ENCODE measurements around the gene LRRC71.

The LRRC71 gene

DNA sequence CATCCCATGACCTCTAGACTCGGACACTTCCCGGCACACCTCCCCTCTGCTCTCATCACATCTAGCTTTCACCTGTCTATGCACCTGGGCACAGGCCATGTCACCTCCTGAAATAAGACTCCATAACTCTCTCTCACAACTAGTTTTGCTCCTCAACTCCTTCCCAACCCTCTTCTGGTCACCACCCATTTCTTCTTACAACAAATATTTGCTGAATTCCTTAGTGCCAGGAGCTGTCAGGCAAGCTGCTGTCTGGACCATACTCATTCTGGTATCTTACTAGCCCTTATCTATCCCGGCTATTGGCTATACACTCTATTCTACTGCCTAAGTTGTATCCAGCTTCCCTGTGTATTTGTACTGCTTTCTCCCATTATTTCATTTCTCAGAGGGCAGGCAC lies 49.1 kb downstream of the LRRC71 start:
- TF ChIP-seq ZNF792 (tag by site-specific recombination; IDR thresholded peaks at IDR 0.05) (no peak), ZNF610 (tag by site-specific recombination; IDR thresholded peaks at IDR 0.05; ENCODE audit: borderline replicate concordance) (no peak), GLIS1 (tag by site-specific recombination; IDR thresholded peaks at IDR 0.05) (no peak), ZNF660 (tag by site-specific recombination; IDR thresholded peaks at IDR 0.05) (no peak), ZNF664 (tag by site-specific recombination; IDR thresholded peaks at IDR 0.05) (no peak), ZNF366 (tag by site-specific recombination; conservative IDR thresholded peaks at IDR 0.05) (no peak), SP3 (tag by site-specific recombination; IDR thresholded peaks at IDR 0.05) (no peak), ZNF114 (tag by site-specific recombination; IDR thresholded peaks at IDR 0.05) (no peak), ZNF585B (tag by site-specific recombination; IDR thresholded peaks at IDR 0.05) (no peak), ZNF184 (tag by site-specific recombination; IDR thresholded peaks at IDR 0.05) (no peak), ZBTB1 (tag by site-specific recombination; IDR thresholded peaks at IDR 0.05) (no peak), SCRT2 (tag by site-specific recombination; IDR thresholded peaks at IDR 0.05) (no peak)
- TF ChIP-seq, protein P1, sequence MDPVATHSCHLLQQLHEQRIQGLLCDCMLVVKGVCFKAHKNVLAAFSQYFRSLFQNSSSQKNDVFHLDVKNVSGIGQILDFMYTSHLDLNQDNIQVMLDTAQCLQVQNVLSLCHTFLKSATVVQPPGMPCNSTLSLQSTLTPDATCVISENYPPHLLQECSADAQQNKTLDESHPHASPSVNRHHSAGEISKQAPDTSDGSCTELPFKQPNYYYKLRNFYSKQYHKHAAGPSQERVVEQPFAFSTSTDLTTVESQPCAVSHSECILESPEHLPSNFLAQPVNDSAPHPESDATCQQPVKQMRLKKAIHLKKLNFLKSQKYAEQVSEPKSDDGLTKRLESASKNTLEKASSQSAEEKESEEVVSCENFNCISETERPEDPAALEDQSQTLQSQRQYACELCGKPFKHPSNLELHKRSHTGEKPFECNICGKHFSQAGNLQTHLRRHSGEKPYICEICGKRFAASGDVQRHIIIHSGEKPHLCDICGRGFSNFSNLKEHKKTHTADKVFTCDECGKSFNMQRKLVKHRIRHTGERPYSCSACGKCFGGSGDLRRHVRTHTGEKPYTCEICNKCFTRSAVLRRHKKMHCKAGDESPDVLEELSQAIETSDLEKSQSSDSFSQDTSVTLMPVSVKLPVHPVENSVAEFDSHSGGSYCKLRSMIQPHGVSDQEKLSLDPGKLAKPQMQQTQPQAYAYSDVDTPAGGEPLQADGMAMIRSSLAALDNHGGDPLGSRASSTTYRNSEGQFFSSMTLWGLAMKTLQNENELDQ (tag by site-specific recombination; IDR thresholded peaks at IDR 0.05; ENCODE audit: low read depth), result no peak
- TF ChIP-seq, protein P2, sequence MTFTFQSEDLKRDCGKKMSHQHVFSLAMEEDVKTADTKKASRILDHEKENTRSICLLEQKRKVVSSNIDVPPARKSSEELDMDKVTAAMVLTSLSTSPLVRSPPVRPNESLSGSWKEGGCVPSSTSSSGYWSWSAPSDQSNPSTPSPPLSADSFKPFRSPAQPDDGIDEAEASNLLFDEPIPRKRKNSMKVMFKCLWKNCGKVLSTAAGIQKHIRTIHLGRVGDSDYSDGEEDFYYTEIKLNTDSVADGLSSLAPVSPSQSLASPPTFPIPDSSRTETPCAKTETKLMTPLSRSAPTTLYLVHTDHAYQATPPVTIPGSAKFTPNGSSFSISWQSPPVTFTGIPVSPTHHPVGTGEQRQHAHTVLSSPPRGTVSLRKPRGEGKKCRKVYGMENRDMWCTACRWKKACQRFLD (tag by site-specific recombination; IDR thresholded peaks at IDR 0.05), result no peak
- TF ChIP-seq, protein P3, sequence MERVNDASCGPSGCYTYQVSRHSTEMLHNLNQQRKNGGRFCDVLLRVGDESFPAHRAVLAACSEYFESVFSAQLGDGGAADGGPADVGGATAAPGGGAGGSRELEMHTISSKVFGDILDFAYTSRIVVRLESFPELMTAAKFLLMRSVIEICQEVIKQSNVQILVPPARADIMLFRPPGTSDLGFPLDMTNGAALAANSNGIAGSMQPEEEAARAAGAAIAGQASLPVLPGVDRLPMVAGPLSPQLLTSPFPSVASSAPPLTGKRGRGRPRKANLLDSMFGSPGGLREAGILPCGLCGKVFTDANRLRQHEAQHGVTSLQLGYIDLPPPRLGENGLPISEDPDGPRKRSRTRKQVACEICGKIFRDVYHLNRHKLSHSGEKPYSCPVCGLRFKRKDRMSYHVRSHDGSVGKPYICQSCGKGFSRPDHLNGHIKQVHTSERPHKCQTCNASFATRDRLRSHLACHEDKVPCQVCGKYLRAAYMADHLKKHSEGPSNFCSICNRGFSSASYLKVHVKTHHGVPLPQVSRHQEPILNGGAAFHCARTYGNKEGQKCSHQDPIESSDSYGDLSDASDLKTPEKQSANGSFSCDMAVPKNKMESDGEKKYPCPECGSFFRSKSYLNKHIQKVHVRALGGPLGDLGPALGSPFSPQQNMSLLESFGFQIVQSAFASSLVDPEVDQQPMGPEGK (tag by site-specific recombination; IDR thresholded peaks at IDR 0.05), result no peak
- Histone ChIP-seq H3K4me3 (ENCODE audit: low read depth, low read length) (no peak overlapping the region), H3K36me3 (ENCODE audit: control insufficient read depth in 2 of 2, insufficient read depth in 1 of 2, low read length in 2 of 2) (peaks cover 0 to 79% of the 10 kb centered on the region in 2 experiments), H3K27ac (ENCODE audit: extremely low read depth, low read depth, low read length) (no peak overlapping the region), H3K4me1 (ENCODE audit: control insufficient read depth, insufficient read depth, low read length) (no peaks in the 10 kb centered on the region), H3K9me3 (ENCODE audit: control insufficient read depth, insufficient read depth, low read depth, low read length) (no peaks in the 10 kb centered on the region)
- ChIA-PET CTCF (interaction anchor here (0.6 to 1.7 kb wide), 6 partner anchors 9 to 185 kb away, joined by 3 to 6 read pairs (median 3); no protein-coding TSS in a partner anchor), POLR2A (no interaction called here)

DNA sequence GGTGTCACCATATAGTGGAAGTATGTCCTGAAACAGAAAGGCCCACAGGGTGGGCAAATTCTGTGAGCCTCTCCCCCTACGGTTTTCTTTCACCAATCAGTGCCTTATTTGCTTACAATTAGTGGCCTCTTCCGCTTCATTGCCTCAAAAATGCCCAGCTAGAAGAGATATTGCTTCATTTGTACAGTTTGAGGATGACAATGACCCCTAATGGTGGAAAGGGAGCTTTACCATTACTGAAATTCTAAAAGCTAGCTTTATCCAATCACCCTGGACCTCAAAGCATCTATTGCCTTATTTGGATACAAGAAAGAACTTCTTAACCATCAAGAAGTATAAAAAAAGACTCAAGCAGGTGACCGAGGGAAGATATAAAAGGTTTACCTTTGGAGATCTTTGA lies 49.6 kb downstream of the LRRC71 start:
- ChIA-PET POLR2A (no interaction called here), CTCF (interaction anchor here (0.5 to 1.4 kb wide), 6 partner anchors 17 to 185 kb away, joined by 3 to 6 read pairs (median 4); no protein-coding TSS in a partner anchor)
- no peaks in the 10 kb centered on the region for H3K4me1 ChIP-seq (ENCODE audit: control insufficient read depth, insufficient read depth, low read length)
- H3K27ac ChIP-seq (ENCODE audit: extremely low read depth, low read depth, low read length), result no peak overlapping the region
- peaks cover 0 to 84% of the 10 kb centered on the region in 2 experiments for H3K36me3 ChIP-seq (ENCODE audit: control insufficient read depth in 2 of 2, insufficient read depth in 1 of 2, low read length in 2 of 2)
- no peak overlapping the region for H3K4me3 ChIP-seq (ENCODE audit: low read depth, low read length)
- H3K9me3 ChIP-seq (ENCODE audit: control insufficient read depth, insufficient read depth, low read depth, low read length), result no peaks in the 10 kb centered on the region
- TF ChIP-seq ZNF654 (tag by site-specific recombination; IDR thresholded peaks at IDR 0.05; ENCODE audit: low read depth) (0 out of 2 replicates have a peak, but pooled peaks have one; percentile 6), OVOL3 (tag by site-specific recombination; IDR thresholded peaks at IDR 0.05) (no peak), ZNF510 (tag by site-specific recombination; IDR thresholded peaks at IDR 0.05; ENCODE audit: insufficient replicate concordance) (no peak)
- TF ChIP-seq, protein P4, sequence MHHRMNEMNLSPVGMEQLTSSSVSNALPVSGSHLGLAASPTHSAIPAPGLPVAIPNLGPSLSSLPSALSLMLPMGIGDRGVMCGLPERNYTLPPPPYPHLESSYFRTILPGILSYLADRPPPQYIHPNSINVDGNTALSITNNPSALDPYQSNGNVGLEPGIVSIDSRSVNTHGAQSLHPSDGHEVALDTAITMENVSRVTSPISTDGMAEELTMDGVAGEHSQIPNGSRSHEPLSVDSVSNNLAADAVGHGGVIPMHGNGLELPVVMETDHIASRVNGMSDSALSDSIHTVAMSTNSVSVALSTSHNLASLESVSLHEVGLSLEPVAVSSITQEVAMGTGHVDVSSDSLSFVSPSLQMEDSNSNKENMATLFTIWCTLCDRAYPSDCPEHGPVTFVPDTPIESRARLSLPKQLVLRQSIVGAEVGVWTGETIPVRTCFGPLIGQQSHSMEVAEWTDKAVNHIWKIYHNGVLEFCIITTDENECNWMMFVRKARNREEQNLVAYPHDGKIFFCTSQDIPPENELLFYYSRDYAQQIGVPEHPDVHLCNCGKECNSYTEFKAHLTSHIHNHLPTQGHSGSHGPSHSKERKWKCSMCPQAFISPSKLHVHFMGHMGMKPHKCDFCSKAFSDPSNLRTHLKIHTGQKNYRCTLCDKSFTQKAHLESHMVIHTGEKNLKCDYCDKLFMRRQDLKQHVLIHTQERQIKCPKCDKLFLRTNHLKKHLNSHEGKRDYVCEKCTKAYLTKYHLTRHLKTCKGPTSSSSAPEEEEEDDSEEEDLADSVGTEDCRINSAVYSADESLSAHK (tag by site-specific recombination; IDR thresholded peaks at IDR 0.05), result no peak
- TF ChIP-seq, protein P5, sequence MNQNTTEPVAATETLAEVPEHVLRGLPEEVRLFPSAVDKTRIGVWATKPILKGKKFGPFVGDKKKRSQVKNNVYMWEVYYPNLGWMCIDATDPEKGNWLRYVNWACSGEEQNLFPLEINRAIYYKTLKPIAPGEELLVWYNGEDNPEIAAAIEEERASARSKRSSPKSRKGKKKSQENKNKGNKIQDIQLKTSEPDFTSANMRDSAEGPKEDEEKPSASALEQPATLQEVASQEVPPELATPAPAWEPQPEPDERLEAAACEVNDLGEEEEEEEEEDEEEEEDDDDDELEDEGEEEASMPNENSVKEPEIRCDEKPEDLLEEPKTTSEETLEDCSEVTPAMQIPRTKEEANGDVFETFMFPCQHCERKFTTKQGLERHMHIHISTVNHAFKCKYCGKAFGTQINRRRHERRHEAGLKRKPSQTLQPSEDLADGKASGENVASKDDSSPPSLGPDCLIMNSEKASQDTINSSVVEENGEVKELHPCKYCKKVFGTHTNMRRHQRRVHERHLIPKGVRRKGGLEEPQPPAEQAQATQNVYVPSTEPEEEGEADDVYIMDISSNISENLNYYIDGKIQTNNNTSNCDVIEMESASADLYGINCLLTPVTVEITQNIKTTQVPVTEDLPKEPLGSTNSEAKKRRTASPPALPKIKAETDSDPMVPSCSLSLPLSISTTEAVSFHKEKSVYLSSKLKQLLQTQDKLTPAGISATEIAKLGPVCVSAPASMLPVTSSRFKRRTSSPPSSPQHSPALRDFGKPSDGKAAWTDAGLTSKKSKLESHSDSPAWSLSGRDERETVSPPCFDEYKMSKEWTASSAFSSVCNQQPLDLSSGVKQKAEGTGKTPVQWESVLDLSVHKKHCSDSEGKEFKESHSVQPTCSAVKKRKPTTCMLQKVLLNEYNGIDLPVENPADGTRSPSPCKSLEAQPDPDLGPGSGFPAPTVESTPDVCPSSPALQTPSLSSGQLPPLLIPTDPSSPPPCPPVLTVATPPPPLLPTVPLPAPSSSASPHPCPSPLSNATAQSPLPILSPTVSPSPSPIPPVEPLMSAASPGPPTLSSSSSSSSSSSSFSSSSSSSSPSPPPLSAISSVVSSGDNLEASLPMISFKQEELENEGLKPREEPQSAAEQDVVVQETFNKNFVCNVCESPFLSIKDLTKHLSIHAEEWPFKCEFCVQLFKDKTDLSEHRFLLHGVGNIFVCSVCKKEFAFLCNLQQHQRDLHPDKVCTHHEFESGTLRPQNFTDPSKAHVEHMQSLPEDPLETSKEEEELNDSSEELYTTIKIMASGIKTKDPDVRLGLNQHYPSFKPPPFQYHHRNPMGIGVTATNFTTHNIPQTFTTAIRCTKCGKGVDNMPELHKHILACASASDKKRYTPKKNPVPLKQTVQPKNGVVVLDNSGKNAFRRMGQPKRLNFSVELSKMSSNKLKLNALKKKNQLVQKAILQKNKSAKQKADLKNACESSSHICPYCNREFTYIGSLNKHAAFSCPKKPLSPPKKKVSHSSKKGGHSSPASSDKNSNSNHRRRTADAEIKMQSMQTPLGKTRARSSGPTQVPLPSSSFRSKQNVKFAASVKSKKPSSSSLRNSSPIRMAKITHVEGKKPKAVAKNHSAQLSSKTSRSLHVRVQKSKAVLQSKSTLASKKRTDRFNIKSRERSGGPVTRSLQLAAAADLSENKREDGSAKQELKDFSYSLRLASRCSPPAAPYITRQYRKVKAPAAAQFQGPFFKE (tag by site-specific recombination; IDR thresholded peaks at IDR 0.05; ENCODE audit: borderline replicate concordance), result no peak
